ENCODE results near the gene TNP2. TPM values are rescaled to one million over a fixed set of nuclear protein-coding genes. Genes with fewer than 3 reads are reported as not detected.

The TNP2 gene
- total and polyA plus RNA-seq, 2 donors from 2014 or later = not detected

DNA sequence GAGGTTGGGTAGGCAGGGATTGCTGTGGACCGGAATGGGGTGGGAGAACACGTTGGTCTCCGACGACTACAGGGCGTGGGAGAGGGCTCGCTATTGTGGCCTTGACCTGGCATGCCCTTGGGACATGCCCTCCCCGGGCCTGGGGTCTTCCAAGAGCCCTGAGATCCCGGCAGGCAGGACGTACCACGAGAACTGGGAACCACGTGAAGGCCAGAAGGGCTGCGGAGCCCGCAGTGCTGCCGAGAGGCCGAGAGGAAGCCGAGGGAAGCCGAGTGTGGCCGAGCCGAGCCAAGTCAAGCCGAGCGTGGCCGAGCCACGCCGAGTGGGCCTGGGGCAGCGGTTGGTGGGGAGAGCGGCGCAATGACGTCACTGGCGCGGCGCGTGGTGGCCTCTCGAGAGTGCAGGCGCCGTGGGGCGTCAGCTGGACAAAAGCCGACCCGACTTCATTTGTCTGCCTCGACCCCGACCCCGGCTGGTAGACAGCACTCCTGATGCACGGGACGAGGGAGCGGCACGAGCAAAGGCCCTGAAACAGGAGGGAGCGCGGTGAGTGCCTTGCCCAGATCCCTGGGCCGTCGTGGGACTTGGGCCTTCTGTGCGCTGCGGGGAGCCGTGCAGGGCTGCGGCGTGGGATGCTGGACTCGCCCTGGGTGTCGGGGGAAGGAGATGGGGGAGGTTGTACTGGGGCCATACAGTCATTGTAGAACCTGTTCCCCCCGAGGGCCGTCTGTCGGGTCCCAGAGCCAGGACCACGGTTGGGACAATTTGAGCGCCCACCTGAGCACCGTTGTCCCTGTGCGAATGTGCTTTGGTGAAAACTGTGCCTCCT lies 19.7 kb downstream of the TNP2 start:
- H3K9me3 ChIP-seq (ENCODE audit: control insufficient read depth in 2 of 3, insufficient read depth in 1 of 3, low read length in 3 of 3) = no peaks in the 10 kb centered on the region
- no peak overlapping the region for H3K4me3 ChIP-seq (ENCODE audit: low read length in 3 of 3)
- intact Hi-C loops (cut with DNase I) = no loop called here
- H3K27ac ChIP-seq (ENCODE audit: low read depth in 2 of 2, low read length in 2 of 2) = no peak overlapping the region
- FAIRE-seq (no peak), DNase-seq (peak in 1 of 5 donors; percentile 77)
- H3K27me3 ChIP-seq (ENCODE audit: control insufficient read depth, insufficient read depth, low read length) = no peaks in the 10 kb centered on the region
- TF ChIP-seq, protein P1, sequence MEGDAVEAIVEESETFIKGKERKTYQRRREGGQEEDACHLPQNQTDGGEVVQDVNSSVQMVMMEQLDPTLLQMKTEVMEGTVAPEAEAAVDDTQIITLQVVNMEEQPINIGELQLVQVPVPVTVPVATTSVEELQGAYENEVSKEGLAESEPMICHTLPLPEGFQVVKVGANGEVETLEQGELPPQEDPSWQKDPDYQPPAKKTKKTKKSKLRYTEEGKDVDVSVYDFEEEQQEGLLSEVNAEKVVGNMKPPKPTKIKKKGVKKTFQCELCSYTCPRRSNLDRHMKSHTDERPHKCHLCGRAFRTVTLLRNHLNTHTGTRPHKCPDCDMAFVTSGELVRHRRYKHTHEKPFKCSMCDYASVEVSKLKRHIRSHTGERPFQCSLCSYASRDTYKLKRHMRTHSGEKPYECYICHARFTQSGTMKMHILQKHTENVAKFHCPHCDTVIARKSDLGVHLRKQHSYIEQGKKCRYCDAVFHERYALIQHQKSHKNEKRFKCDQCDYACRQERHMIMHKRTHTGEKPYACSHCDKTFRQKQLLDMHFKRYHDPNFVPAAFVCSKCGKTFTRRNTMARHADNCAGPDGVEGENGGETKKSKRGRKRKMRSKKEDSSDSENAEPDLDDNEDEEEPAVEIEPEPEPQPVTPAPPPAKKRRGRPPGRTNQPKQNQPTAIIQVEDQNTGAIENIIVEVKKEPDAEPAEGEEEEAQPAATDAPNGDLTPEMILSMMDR (IDR thresholded peaks at IDR 0.05; ENCODE audit: borderline replicate concordance, extremely low read depth, insufficient read depth) = no peak
- H3K36me3 ChIP-seq (ENCODE audit: control insufficient read depth in 2 of 3, insufficient read depth in 3 of 3, low read length in 3 of 3) = no peaks in the 10 kb centered on the region
- peaks cover 0 to 7% (median 0%) of the 10 kb centered on the region in 3 donors for H3K4me1 ChIP-seq (ENCODE audit: control insufficient read depth in 2 of 3, insufficient read depth in 2 of 3, low read depth in 1 of 3, low read length in 3 of 3)
- H3K9ac ChIP-seq (ENCODE audit: low read length in 3 of 3) = no peak overlapping the region

DNA sequence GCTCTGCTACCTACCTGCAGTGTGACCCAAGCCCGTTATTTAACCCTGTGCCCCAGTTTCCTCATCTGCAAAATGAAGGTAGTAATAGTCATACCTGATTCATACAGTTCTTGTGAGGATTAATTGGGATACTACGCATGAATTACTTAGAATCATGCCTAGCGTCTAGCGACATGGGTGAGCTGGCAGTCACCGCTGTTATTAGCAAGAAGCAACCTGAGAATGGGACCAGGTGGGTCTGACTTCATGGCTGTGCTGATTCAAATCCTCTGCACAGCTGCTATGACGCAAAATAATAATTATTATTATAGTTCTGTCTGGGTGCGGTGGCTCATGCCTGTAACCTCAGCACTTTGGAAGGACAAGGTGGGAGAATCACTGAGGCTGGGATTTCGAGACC lies 21.0 kb downstream of the TNP2 start:
- FAIRE-seq (no peak), DNase-seq (no peak)
- no peak overlapping the region for H3K4me3 ChIP-seq (ENCODE audit: low read length in 3 of 3)
- no peaks in the 10 kb centered on the region for H3K9me3 ChIP-seq (ENCODE audit: control insufficient read depth in 2 of 3, insufficient read depth in 1 of 3, low read length in 3 of 3)
- H3K27ac ChIP-seq (ENCODE audit: low read depth in 2 of 2, low read length in 2 of 2) = no peak overlapping the region
- intact Hi-C loops (cut with DNase I) = no loop called here
- TF ChIP-seq, protein P1 (IDR thresholded peaks at IDR 0.05; ENCODE audit: borderline replicate concordance, extremely low read depth, insufficient read depth) = no peak
- H3K36me3 ChIP-seq (ENCODE audit: control insufficient read depth in 2 of 3, insufficient read depth in 3 of 3, low read length in 3 of 3) = no peaks in the 10 kb centered on the region
- H3K9ac ChIP-seq (ENCODE audit: low read length in 3 of 3) = no peak overlapping the region
- peaks cover 0 to 2% (median 0%) of the 10 kb centered on the region in 3 donors for H3K4me1 ChIP-seq (ENCODE audit: control insufficient read depth in 2 of 3, insufficient read depth in 2 of 3, low read depth in 1 of 3, low read length in 3 of 3)
- H3K27me3 ChIP-seq (ENCODE audit: control insufficient read depth, insufficient read depth, low read length) = no peaks in the 10 kb centered on the region

DNA sequence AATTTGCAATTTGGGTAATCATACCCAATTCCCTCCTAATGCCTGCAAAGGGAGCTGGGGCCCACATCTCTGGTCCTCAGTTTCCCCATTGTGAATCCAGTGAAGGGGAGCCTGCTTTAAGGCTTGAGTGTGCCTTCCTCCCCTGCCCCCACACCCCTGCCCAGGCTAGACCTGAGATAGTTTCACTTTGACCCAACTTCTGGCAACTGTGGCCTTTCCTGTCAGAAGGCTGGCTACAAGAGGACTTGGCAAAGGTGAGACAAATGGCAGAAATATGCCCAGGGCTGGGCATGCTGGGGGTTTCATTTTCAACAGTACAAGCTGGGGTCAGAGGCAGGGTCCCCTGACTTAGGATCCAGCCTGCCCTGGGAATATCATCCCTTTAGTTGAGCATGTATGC lies 23.1 kb downstream of the TNP2 start:
- Histone ChIP-seq H3K9ac (ENCODE audit: low read length in 3 of 3) (no peak overlapping the region), H3K4me3 (ENCODE audit: low read length in 3 of 3) (no peak overlapping the region), H3K36me3 (ENCODE audit: control insufficient read depth in 2 of 3, insufficient read depth in 3 of 3, low read length in 3 of 3) (no peaks in the 10 kb centered on the region), H3K9me3 (ENCODE audit: control insufficient read depth in 2 of 3, insufficient read depth in 1 of 3, low read length in 3 of 3) (no peaks in the 10 kb centered on the region), H3K27me3 (ENCODE audit: control insufficient read depth, insufficient read depth, low read length) (no peaks in the 10 kb centered on the region), H3K27ac (ENCODE audit: low read depth in 2 of 2, low read length in 2 of 2) (no peak overlapping the region), H3K4me1 (ENCODE audit: control insufficient read depth in 2 of 3, insufficient read depth in 2 of 3, low read depth in 1 of 3, low read length in 3 of 3) (no peaks in the 10 kb centered on the region)
- FAIRE-seq (no peak), DNase-seq (no peak)
- TF ChIP-seq, protein P1 (IDR thresholded peaks at IDR 0.05; ENCODE audit: borderline replicate concordance, extremely low read depth, insufficient read depth) = no peak
- intact Hi-C loops (cut with DNase I) = no loop called here

Data from kidney (tissue), 14 donors.